GM10847 (cell line): ENCODE data around the gene USP54.
A peak's percentile ranks its signal among the peaks of the same experiment; 100 is the strongest.

Source experiments
- POLR2A ChIP-seq: IDR thresholded peaks from 2 replicates; pipeline ENCODE4 v1.6.1; 2011; ENCODE audit not compliant: insufficient read length; ENCODE audit errors: extremely low read depth

The USP54 gene

GRCh38 chr10:73497623-73498022, 93.5 kb downstream of the USP54 start:
- TF ChIP-seq POLR2A = no peak

- TF ChIP-seq POLR2A = no peak
Measured at GRCh38 chr10:73495884-73496674, 95.1 kb downstream of the USP54 start, which contains the start of gene PPP3CB. Gene PPP3CB, minus strand, starts transcription at chr10:73496024. Its CDS starts 135 bp downstream, at chr10:73495889.

GRCh38 chr10:73495226-73495883, 95.8 kb downstream of the USP54 start:
- peak; percentile 80 for TF ChIP-seq POLR2A

DNA sequence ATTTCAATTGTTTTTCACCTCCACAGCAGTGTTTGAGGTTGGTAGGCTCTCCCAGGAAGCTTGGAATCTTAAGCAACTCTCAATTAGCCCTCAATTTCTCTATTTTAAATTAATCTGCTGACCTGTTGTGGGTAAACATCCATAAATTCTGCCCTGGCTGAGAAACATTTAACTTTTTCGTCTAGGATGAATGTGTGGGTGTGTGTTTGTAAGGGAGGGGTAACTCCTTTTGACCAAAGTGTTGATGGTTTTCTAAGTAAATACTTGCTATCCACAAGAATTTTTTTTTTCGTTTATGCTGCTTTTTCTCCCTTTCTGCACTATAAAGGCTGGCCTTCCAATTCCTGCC, 96.3 kb downstream of the USP54 start:
- TF ChIP-seq POLR2A = no peak

- TF ChIP-seq POLR2A = no peak
Measured at GRCh38 chr10:73494213-73494612, 96.9 kb downstream of the USP54 start.

- no peak for TF ChIP-seq POLR2A
Measured at GRCh38 chr10:73493781-73494180, 97.4 kb downstream of the USP54 start.

GRCh38 chr10:73486601-73487000, 104.5 kb downstream of the USP54 start:
- no peak for TF ChIP-seq POLR2A

- TF ChIP-seq POLR2A = no peak
Measured at GRCh38 chr10:73485320-73485719, 105.8 kb downstream of the USP54 start.

DNA sequence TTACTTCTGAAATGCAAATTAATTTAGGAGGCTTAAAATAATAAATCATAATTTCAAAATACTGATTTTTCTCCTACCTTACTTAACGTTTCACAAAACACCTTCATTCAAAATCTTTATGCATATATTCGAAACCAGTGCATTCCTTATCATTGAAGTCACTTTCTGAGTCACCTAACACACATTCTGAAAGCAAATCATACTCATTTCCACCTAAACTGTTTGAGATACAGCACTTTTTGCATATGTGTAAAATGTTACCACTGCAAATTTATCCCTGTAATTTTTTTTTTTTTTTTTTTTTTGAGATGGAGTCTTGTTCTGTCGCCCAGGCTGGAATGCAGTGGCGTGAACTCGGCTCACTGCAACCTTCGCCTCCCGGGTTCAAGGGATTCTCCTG, 111.0 kb downstream of the USP54 start:
- no peak for TF ChIP-seq POLR2A

GRCh38 chr10:73478636-73479035, 112.5 kb downstream of the USP54 start:
- TF ChIP-seq POLR2A = no peak

GRCh38 chr10:73471226-73471625, 119.9 kb downstream of the USP54 start:
- no peak for TF ChIP-seq POLR2A

GRCh38 chr10:73469579-73469978, 121.6 kb downstream of the USP54 start:
- TF ChIP-seq POLR2A = no peak

GRCh38 chr10:73467206-73467605, 123.9 kb downstream of the USP54 start:
- TF ChIP-seq POLR2A = no peak

DNA sequence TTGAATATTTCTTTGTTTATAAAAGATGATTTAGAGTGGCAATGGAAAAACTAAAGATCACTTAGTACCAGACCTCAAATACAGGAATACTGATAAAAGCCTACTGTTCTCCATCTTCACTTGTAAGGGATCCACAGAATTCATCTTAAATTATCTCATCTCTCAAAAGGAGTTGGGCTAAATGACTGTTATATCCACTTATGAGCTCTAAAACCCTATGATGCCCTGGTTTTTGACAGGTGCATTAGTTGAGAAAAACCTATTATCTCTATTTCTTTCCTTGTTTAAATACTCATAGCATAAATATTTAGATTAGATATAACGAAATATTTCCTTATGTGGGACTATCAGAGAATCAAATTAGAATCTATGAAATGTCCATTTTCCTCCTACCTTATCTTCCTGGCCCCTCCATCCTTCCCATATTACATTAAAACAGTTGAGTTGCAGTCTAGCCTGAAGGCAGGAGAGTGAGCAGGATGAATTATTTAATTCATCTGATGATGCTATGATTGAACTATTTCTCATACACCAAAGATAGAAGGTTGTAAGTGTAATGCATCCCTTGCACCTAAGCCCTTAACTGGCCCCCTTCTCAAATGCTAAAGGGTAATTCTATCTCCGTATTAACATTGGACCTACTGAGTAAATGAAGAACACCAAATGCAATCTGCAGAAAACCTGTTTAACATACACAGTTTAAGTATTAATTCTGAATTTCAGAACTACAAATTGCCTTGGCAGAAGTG, 125.0 kb downstream of the USP54 start:
- no peak for TF ChIP-seq POLR2A

DNA sequence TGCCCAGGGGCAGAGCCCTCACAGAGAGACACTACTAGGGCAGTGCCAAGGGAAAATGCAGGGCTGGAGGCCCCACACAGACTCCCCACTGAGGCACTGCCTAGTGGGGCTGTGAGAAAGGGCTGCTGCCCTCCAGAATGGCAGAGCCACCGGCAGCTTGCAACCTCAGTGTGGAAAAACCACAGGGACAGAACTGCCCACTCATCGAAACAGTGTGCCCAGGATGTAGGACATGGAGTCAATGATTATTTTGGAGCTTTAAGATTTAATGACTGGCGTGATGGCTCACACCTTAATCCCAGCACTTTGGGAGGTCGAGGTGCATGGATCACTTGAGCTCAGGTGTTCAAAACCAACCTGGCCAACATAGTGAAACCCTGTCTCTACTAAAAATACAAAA, 130.2 kb downstream of the USP54 start:
- TF ChIP-seq POLR2A = no peak
